GM10266 (cell line): ENCODE data around the gene SLC17A3.

Experiments used
- DNase-seq: peaks from one replicate; pipeline ENCODE4 v3.0.0; 2012; ENCODE audit errors: extremely low spot score
- TF ChIP-seq, protein P1 (sequence below): IDR thresholded peaks from 2 replicates; pipeline ENCODE4 v1.5.1; 2012; ENCODE audit warnings: mild to moderate bottlenecking, low read depth; ENCODE audit not compliant: control insufficient read depth, insufficient read depth; ENCODE audit errors: missing control alignments

Gene SLC17A3

DNA sequence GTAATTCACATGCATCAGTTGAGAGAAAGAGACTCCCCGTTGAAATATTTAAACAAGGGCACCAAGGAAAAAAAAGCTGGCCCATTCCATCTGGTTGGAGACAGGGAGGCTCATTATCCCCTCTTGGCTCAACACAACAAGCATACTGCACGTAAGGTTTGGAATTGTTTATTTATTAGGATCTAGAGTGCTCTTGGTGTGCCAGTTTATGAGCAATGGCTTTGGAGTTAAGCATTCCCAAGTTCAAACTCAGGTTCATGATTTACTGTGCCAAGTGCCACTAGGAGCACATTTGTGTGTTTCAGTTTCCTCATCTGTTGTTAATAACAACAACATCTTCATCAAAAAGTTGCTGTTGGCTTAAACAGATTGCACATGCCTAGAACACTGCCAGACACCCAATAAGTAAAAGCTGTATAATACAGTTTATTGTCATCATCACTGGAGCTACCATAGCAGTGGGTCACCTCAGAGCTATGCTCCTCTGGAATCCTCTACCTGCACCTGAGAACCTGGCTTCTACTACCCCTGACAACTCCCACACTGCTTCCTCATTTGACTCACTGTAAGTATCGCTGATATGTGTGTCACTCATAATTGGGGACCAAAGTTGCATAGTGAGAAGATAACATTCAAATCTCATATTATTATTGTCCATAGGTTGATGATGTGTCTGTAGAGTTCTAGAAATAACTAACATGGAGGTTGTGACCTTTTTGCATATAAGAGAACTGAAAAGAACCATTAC lies 5.4 kb downstream of the SLC17A3 start:
- no peak for DNase-seq
- TF ChIP-seq, protein P1, sequence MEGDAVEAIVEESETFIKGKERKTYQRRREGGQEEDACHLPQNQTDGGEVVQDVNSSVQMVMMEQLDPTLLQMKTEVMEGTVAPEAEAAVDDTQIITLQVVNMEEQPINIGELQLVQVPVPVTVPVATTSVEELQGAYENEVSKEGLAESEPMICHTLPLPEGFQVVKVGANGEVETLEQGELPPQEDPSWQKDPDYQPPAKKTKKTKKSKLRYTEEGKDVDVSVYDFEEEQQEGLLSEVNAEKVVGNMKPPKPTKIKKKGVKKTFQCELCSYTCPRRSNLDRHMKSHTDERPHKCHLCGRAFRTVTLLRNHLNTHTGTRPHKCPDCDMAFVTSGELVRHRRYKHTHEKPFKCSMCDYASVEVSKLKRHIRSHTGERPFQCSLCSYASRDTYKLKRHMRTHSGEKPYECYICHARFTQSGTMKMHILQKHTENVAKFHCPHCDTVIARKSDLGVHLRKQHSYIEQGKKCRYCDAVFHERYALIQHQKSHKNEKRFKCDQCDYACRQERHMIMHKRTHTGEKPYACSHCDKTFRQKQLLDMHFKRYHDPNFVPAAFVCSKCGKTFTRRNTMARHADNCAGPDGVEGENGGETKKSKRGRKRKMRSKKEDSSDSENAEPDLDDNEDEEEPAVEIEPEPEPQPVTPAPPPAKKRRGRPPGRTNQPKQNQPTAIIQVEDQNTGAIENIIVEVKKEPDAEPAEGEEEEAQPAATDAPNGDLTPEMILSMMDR = no peak

DNA sequence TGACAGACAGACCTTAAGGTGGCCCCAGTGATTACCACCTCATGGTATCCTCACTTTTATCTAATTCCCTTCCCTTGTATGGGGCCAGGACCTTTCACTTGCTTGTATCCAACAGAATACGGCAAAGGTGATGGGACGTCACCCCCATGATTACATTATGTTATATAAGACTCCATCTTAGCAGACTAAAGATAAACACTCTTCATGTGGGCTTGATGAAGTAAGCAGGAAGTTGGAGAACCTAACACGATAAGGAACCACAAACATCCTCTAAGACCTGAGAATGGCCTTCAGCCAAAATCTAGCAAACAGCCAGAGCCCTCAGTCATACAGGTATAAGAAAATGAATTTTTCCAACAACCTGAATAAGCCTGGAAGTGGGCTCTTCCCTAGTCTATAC lies 8.0 kb downstream of the SLC17A3 start:
- TF ChIP-seq, protein P1 = no peak
- no peak for DNase-seq

DNA sequence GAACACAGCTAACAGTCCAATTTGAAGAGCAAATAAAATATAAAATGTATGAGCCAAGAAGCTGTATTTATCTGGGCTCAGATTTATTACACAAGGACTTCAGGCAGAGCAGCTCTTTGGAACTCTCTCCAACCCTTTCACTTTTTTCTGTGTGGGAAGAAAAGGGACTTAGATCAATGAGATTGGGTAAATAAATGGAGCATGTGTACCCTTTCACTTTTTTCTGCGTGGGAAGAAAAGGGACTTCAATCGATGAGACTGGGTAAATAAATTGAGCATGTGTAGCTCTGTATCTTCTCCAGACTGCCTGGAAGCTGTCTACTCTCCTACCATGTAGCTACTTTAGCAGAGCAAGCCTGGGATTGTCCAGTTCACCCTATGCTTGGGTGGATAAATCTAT lies 10.7 kb downstream of the SLC17A3 start:
- no peak for DNase-seq
- TF ChIP-seq, protein P1 = no peak

DNA sequence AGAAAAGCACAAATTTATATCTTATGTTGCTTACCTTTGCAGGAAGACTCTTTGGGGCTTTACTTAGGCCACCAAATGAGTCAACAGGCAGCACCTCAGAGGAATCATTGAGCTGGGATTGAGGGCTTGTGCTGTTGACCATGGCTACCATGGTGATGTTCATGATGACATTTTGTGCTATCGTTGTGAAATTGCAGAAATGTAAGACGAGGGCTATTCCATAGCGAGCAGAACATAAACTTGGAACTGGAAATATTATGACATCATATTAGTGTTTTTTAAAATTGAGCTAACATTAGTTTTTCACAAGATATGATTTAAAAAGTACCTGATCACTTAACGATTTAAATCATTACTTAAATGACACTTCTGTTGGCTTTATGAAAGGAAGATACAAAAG lies 11.8 kb downstream of the SLC17A3 start:
- no peak for DNase-seq

DNA sequence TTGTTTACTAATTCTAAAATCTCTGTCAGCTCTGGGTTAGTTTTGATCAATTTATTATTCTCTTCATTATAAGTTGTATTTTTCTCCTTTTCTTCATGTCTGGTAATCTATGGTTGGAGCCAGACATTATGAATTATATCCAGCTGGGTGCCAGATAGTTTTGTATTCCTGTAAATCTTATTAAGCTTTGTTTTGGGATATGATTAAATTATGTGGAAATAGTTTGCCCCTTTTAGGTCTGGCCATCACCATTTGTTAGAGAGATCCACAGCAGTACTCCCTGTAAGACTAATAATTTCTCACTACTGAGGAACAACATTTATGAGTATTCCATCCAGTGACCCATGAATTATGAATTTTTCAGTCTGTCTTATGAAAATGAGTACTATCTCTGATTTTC lies 21.3 kb downstream of the SLC17A3 start:
- TF ChIP-seq, protein P1 = no peak
- no peak for DNase-seq

More for the DNA sequence above, 11.8 kb downstream of the SLC17A3 start:
- TF ChIP-seq, protein P1 = no peak

DNA sequence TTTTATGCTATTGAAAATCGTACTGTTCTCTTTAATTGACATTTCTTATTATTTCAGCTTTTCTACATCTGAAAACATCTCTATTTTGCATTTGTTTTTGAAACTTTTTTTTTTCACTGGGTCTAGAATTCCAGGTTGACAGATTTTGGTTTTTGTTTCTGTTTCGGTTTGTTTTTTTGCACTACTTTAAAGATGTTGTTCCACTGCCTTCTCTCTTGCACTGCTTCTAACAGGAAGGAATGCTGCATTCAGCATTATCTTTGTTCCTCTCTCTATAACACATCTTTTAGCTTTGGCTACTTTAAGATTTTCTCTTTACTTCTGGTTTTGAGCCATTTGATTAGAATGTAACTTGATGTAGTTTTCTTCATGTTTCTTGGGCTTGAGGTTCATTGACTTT lies 22.1 kb downstream of the SLC17A3 start:
- DNase-seq = no peak
- TF ChIP-seq, protein P1 = no peak

DNA sequence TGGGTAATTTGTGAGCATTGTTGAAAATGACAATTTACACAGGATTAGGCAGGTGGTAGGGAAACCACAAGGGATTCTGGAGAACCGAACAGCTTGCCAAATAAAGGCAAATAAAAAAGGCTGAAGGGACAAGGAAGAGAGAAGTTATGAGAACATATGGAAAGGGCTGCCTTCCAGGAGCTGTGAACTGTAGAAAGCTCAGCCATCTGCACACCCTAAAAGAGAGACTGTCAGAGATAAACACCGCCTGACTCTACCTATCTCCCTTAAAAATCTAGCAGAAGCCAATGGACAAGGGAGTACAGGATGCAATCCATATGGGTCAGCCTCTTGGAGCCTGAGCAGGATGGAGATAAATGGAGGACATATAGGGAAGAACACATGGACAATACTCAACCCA lies 29.5 kb downstream of the SLC17A3 start:
- DNase-seq = no peak
- TF ChIP-seq, protein P1 = no peak
